MM.1S (cell line): ENCODE data around the gene SLC6A19.

Experiments used
- DNase-seq: peaks from one replicate; pipeline ENCODE4 v3.0.0-alpha.2; 2015
- H2AFZ ChIP-seq: fragments of 300-600 bp; sonication (generic); 2 replicates; pipeline ENCODE4 v1.6.0; 2016; ENCODE audit warnings: antibody characterized with exemption, low read length
- H3F3A ChIP-seq: fragments of 300-600 bp; sonication (generic); 2 replicates; pipeline ENCODE4 v1.6.1; 2016; ENCODE audit warnings: mild to moderate bottlenecking, antibody characterized with exemption, low read length, moderate library complexity, mixed read lengths; ENCODE audit not compliant: insufficient read depth
- H3K27ac ChIP-seq: fragments of 300-600 bp; sonication (generic); 2 replicates; pipeline ENCODE4 v1.5.1; 2016; ENCODE audit warnings: mild to moderate bottlenecking, low read length
- H3K27me3 ChIP-seq: fragments of 300-600 bp; sonication (generic); replicated peaks from 2 replicates; pipeline ENCODE4 v1.6.0; 2016; ENCODE audit warnings: low read length; ENCODE audit not compliant: insufficient read depth
- H3K36me3 ChIP-seq: fragments of 300-600 bp; sonication (generic); replicated peaks from 2 replicates; pipeline ENCODE4 v1.6.1; 2016; ENCODE audit warnings: mild to moderate bottlenecking, low read length, mixed read lengths; ENCODE audit not compliant: insufficient read depth
- H3K4me1 ChIP-seq: fragments of 300-600 bp; sonication (generic); 2 replicates; pipeline ENCODE4 v1.6.1; 2016; ENCODE audit warnings: low read length, mixed read lengths
- H3K4me2 ChIP-seq: fragments of 300-600 bp; sonication (generic); 2 replicates; pipeline ENCODE4 v1.6.0; 2016; ENCODE audit warnings: low read depth, low read length
- H3K4me3 ChIP-seq: fragments of 300-600 bp; sonication (generic); 2 replicates; pipeline ENCODE4 v1.5.1; 2016; ENCODE audit warnings: low read length, mixed read lengths
- H3K79me2 ChIP-seq: fragments of 300-600 bp; sonication (generic); 2 replicates; pipeline ENCODE4 v1.6.1; 2016; ENCODE audit warnings: mixed run types, low read length, mixed read lengths
- H3K9ac ChIP-seq: fragments of 300-600 bp; sonication (generic); 2 replicates; pipeline ENCODE4 v1.6.1; 2016; ENCODE audit warnings: low read length, mixed read lengths
- H3K9me2 ChIP-seq: fragments of 300-600 bp; sonication (generic); replicated peaks from 2 replicates; pipeline ENCODE4 v1.6.1; 2016; ENCODE audit warnings: mild to moderate bottlenecking, low read length, mixed read lengths; ENCODE audit not compliant: insufficient read depth
- H3K9me3 ChIP-seq: fragments of 300-600 bp; sonication (generic); replicated peaks from 2 replicates; pipeline ENCODE4 v1.6.1; 2016; ENCODE audit warnings: mild to moderate bottlenecking, low read length, mixed read lengths; ENCODE audit not compliant: insufficient read depth
- H4K20me1 ChIP-seq: fragments of 300-600 bp; sonication (generic); 2 replicates; pipeline ENCODE4 v1.6.1; 2016; ENCODE audit warnings: mild to moderate bottlenecking, low read length, moderate library complexity, mixed read lengths; ENCODE audit not compliant: insufficient read depth
- EZH2 ChIP-seq: fragments of 300-600 bp; sonication (generic); optimal IDR thresholded peaks from 2 replicates; pipeline ENCODE3; 2017; ENCODE audit warnings: low read depth, mild to moderate bottlenecking, antibody characterized with exemption, low read length, mixed read lengths
- EZH2phosphoT487 ChIP-seq: fragments of 300-600 bp; sonication (generic); IDR thresholded peaks from 2 replicates; pipeline ENCODE4 v1.6.1; 2018; ENCODE audit warnings: antibody characterized with exemption, low read length
- TF ChIP-seq, protein P1 (sequence below): fragments of 300-600 bp; sonication (generic); IDR thresholded peaks from 2 replicates; pipeline ENCODE4 v1.5.1; 2016; ENCODE audit warnings: antibody characterized with exemption, low read length, mixed read lengths

SLC6A19 gene

GRCh38 chr5:1247811-1248210, 46.4 kb downstream of the SLC6A19 start:
- no peaks in the 10 kb centered on the region for H3K79me2 ChIP-seq
- no peak overlapping the region for H3K4me3 ChIP-seq
- TF ChIP-seq EZH2 (no peak), EZH2phosphoT487 (no peak)
- TF ChIP-seq, protein P1, sequence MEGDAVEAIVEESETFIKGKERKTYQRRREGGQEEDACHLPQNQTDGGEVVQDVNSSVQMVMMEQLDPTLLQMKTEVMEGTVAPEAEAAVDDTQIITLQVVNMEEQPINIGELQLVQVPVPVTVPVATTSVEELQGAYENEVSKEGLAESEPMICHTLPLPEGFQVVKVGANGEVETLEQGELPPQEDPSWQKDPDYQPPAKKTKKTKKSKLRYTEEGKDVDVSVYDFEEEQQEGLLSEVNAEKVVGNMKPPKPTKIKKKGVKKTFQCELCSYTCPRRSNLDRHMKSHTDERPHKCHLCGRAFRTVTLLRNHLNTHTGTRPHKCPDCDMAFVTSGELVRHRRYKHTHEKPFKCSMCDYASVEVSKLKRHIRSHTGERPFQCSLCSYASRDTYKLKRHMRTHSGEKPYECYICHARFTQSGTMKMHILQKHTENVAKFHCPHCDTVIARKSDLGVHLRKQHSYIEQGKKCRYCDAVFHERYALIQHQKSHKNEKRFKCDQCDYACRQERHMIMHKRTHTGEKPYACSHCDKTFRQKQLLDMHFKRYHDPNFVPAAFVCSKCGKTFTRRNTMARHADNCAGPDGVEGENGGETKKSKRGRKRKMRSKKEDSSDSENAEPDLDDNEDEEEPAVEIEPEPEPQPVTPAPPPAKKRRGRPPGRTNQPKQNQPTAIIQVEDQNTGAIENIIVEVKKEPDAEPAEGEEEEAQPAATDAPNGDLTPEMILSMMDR: no peak
- H4K20me1 ChIP-seq: no peaks in the 10 kb centered on the region
- DNase-seq: no peak
- no peak overlapping the region for H2AFZ ChIP-seq
- no peaks in the 10 kb centered on the region for H3K36me3 ChIP-seq
- H3K9me3 ChIP-seq: no peaks in the 10 kb centered on the region
- no peaks in the 10 kb centered on the region for H3F3A ChIP-seq
- H3K27me3 ChIP-seq: peaks cover 23% of the 10 kb centered on the region; the same call in 1 of the 2 replicates
- no peak overlapping the region for H3K4me2 ChIP-seq
- H3K4me1 ChIP-seq: no peaks in the 10 kb centered on the region
- H3K9me2 ChIP-seq: no peaks in the 10 kb centered on the region
- H3K9ac ChIP-seq: no peak overlapping the region
- H3K27ac ChIP-seq: no peak overlapping the region

GRCh38 chr5:1249366-1250280, 48.2 kb downstream of the SLC6A19 start:
- H4K20me1 ChIP-seq: no peaks in the 10 kb centered on the region
- no peak overlapping the region for H3K4me3 ChIP-seq
- no peaks in the 10 kb centered on the region for H3K4me1 ChIP-seq
- H3K9me2 ChIP-seq: no peaks in the 10 kb centered on the region
- H3K4me2 ChIP-seq: no peak overlapping the region
- no peak for TF ChIP-seq EZH2phosphoT487
- TF ChIP-seq, protein P1: no peak
- no peak for TF ChIP-seq EZH2
- H2AFZ ChIP-seq: no peak overlapping the region
- peaks cover 21% of the 10 kb centered on the region; the same call in 1 of the 2 replicates for H3K27me3 ChIP-seq
- no peaks in the 10 kb centered on the region for H3K9me3 ChIP-seq
- H3K36me3 ChIP-seq: no peaks in the 10 kb centered on the region
- H3K27ac ChIP-seq: no peak overlapping the region
- H3K79me2 ChIP-seq: no peaks in the 10 kb centered on the region
- DNase-seq: no peak
- no peak overlapping the region for H3K9ac ChIP-seq
- H3F3A ChIP-seq: no peaks in the 10 kb centered on the region

GRCh38 chr5:1251678-1252580, 50.5 kb downstream of the SLC6A19 start:
- H3K27me3 ChIP-seq: no peaks in the 10 kb centered on the region
- H3K4me2 ChIP-seq: no peak overlapping the region
- no peaks in the 10 kb centered on the region for H4K20me1 ChIP-seq
- no peak for DNase-seq
- no peaks in the 10 kb centered on the region for H3K4me1 ChIP-seq
- H3K9ac ChIP-seq: no peak overlapping the region
- H3K9me2 ChIP-seq: no peaks in the 10 kb centered on the region
- no peaks in the 10 kb centered on the region for H3K79me2 ChIP-seq
- no peak overlapping the region for H2AFZ ChIP-seq
- no peak overlapping the region for H3K27ac ChIP-seq
- no peaks in the 10 kb centered on the region for H3K36me3 ChIP-seq
- TF ChIP-seq EZH2phosphoT487 (no peak), EZH2 (no peak)
- TF ChIP-seq, protein P1: no peak
- H3F3A ChIP-seq: no peaks in the 10 kb centered on the region
- H3K9me3 ChIP-seq: no peaks in the 10 kb centered on the region
- no peak overlapping the region for H3K4me3 ChIP-seq
